ENCODE results near the gene FBXO22.

Gene FBXO22

DNA sequence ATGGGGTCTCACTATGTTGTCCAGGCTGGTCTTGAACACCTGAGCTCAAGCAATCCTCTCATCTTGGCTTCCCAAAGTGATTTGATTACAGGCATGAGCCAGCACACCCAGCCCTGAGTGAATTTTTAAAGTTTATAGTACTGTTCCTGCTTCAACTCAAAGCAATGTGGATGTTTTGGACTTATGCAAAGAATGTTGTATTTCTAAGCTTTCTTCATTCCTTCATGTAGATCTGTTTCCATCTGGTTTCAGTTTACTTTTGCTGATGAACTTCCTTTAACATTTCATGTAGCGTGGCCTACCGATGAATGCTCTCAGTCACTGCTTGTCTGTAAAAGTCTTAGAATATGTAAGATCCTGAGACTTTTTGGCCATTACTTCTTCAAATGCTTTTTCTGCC, 85.4 kb downstream of the FBXO22 start:
- H3K4me1 Mint-ChIP-seq, result no peaks in the 10 kb centered on the region
- no peaks in the 10 kb centered on the region for H3K27me3 Mint-ChIP-seq (ENCODE audit: low read depth)
- no peak overlapping the region for H3K4me3 Mint-ChIP-seq
- TF ChIP-seq CTCF (IDR thresholded peaks at IDR 0.05; ENCODE audit: unreplicated experiment in 3 of 3), result no peak
- peaks cover 6% of the 10 kb centered on the region for H3K9me3 Mint-ChIP-seq
- H3K27ac Mint-ChIP-seq, result no peak overlapping the region
- peaks cover 2% of the 10 kb centered on the region for H3K36me3 Mint-ChIP-seq (ENCODE audit: low read depth)

GRCh38 chr15:75989875-75990274, 86.2 kb downstream of the FBXO22 start:
- no peak for TF ChIP-seq CTCF (IDR thresholded peaks at IDR 0.05; ENCODE audit: unreplicated experiment in 3 of 3)
- peaks cover 2% of the 10 kb centered on the region for H3K27me3 Mint-ChIP-seq (ENCODE audit: low read depth)
- peaks cover 6% of the 10 kb centered on the region for H3K36me3 Mint-ChIP-seq (ENCODE audit: low read depth)
- H3K9me3 Mint-ChIP-seq, result peaks cover 10% of the 10 kb centered on the region
- H3K27ac Mint-ChIP-seq, result no peak overlapping the region
- no peak overlapping the region for H3K4me3 Mint-ChIP-seq
- no peaks in the 10 kb centered on the region for H3K4me1 Mint-ChIP-seq

Data from nephron (organoid).